Parathyroid adenoma (tissue), 2 donors: ENCODE results near the gene WIPF3.

Experiments used
- H2AFZ ChIP-seq: fragments of 300-600 bp; sonication (generic); one replicate; pipeline ENCODE4 v1.7.0; 2017; ENCODE audit warnings: antibody characterized with exemption, mild to moderate bottlenecking
- H3K27ac ChIP-seq: fragments of 300-600 bp; sonication (generic); one replicate; pipeline ENCODE4 v1.7.0; 2017
- H3K27me3 ChIP-seq: fragments of 300-600 bp; sonication (generic); one replicate; pipeline ENCODE4 v1.7.0; 2017; ENCODE audit warnings: low read length; ENCODE audit not compliant: control insufficient read depth, insufficient read depth
- H3K36me3 ChIP-seq: fragments of 300-600 bp; sonication (generic); one replicate; pipeline ENCODE4 v1.7.0; 2017; ENCODE audit warnings: low read length; ENCODE audit not compliant: control insufficient read depth, insufficient read depth
- H3K4me1 ChIP-seq: fragments of 300-600 bp; sonication (generic); one replicate; pipeline ENCODE4 v1.7.0; 2017; ENCODE audit warnings: control low read depth
- H3K4me2 ChIP-seq: fragments of 300-600 bp; sonication (generic); one replicate; pipeline ENCODE4 v1.7.0; 2017; ENCODE audit warnings: low read length
- H3K4me3 ChIP-seq: fragments of 300-600 bp; sonication (generic); one replicate; pipeline ENCODE4 v1.7.0; 2017; ENCODE audit warnings: low read depth, low read length
- H3K79me2 ChIP-seq: fragments of 300-600 bp; sonication (generic); one replicate; pipeline ENCODE4 v1.7.0; 2017; ENCODE audit warnings: control low read depth
- H3K9ac ChIP-seq: fragments of 300-600 bp; sonication (generic); one replicate; pipeline ENCODE4 v1.7.0; 2017; ENCODE audit warnings: mild to moderate bottlenecking
- H3K9me3 ChIP-seq: fragments of 300-600 bp; sonication (generic); one replicate; pipeline ENCODE4 v1.7.0; 2017; ENCODE audit warnings: low read length; ENCODE audit not compliant: control insufficient read depth
- CTCF ChIP-seq: fragments of 300-600 bp; sonication (generic); IDR thresholded peaks from one replicate; pipeline ENCODE4 v1.7.0; 2017; ENCODE audit warnings: antibody characterized with exemption, mild to moderate bottlenecking
- donor health status: primary hyperparathyroidism.

Gene WIPF3

DNA sequence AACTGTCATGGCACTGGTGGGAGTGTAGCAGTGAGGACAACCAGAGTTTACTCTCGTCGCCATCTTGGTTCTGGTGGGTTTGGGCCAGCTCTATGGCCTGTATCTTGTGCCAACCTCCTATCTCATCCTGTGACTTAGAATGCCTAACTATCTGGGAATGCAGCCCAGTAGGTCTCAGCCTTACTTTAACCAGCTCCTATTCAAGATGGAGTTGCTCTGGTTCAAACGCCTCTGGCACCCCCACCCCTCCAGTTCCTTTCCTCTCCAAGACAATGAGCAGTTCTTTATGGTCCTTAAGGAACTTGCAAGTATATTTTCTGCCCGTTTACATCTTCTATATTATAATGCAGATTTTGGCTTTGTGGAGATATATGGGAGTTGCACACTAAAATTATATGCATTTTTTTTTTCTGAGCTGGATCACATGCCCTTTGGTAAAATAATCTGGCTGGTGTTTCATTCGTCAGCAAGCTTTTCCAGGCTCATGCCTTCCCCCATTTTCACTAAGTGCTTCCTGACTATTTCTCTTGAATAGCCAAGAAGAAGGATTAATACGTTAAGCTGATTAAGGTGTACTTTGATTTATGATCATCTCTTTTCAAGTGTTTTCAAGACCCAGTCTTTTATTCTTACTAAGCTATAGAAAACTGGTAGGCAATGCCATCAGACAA, 11.2 kb upstream of the WIPF3 start:
- H2AFZ ChIP-seq, result no peak overlapping the region
- no peaks in the 10 kb centered on the region for H3K4me1 ChIP-seq
- H3K4me3 ChIP-seq, result no peak overlapping the region
- H3K9me3 ChIP-seq, result no peaks in the 10 kb centered on the region
- no peaks in the 10 kb centered on the region for H3K27me3 ChIP-seq
- no peaks in the 10 kb centered on the region for H3K79me2 ChIP-seq
- no peak for TF ChIP-seq CTCF
- no peak overlapping the region for H3K9ac ChIP-seq
- no peak overlapping the region for H3K27ac ChIP-seq
- no peak overlapping the region for H3K4me2 ChIP-seq
- H3K36me3 ChIP-seq, result no peaks in the 10 kb centered on the region

GRCh38 chr7:29795696-29796580, 10.4 kb upstream of the WIPF3 start:
- no peaks in the 10 kb centered on the region for H3K9me3 ChIP-seq
- H3K27me3 ChIP-seq, result no peaks in the 10 kb centered on the region
- H3K36me3 ChIP-seq, result no peaks in the 10 kb centered on the region
- H3K4me2 ChIP-seq, result no peak overlapping the region
- H3K4me1 ChIP-seq, result no peaks in the 10 kb centered on the region
- no peak overlapping the region for H3K9ac ChIP-seq
- no peaks in the 10 kb centered on the region for H3K79me2 ChIP-seq
- H3K27ac ChIP-seq, result no peak overlapping the region
- no peak overlapping the region for H3K4me3 ChIP-seq
- TF ChIP-seq CTCF, result no peak
- no peak overlapping the region for H2AFZ ChIP-seq

GRCh38 chr7:29797112-29797944, 9.0 kb upstream of the WIPF3 start:
- H3K4me2 ChIP-seq, result no peak overlapping the region
- H3K4me1 ChIP-seq, result no peaks in the 10 kb centered on the region
- no peaks in the 10 kb centered on the region for H3K79me2 ChIP-seq
- H3K27ac ChIP-seq, result no peak overlapping the region
- no peak overlapping the region for H2AFZ ChIP-seq
- H3K4me3 ChIP-seq, result no peak overlapping the region
- H3K9me3 ChIP-seq, result no peaks in the 10 kb centered on the region
- no peak overlapping the region for H3K9ac ChIP-seq
- H3K36me3 ChIP-seq, result no peaks in the 10 kb centered on the region
- H3K27me3 ChIP-seq, result no peaks in the 10 kb centered on the region
- no peak for TF ChIP-seq CTCF

- H3K4me3 ChIP-seq, result no peak overlapping the region
- no peak for TF ChIP-seq CTCF
- no peaks in the 10 kb centered on the region for H3K79me2 ChIP-seq
- no peaks in the 10 kb centered on the region for H3K27me3 ChIP-seq
- H3K9me3 ChIP-seq, result no peaks in the 10 kb centered on the region
- no peak overlapping the region for H3K4me2 ChIP-seq
- H3K36me3 ChIP-seq, result no peaks in the 10 kb centered on the region
- H3K27ac ChIP-seq, result no peak overlapping the region
- no peaks in the 10 kb centered on the region for H3K4me1 ChIP-seq
- no peak overlapping the region for H2AFZ ChIP-seq
- H3K9ac ChIP-seq, result no peak overlapping the region
Measured at GRCh38 chr7:29798422-29798821, 7.9 kb upstream of the WIPF3 start.
